Measurements from ENCODE around the gene FUZ.
A peak's percentile ranks its signal among the peaks of the same experiment; 100 is the strongest.

FUZ gene, protein sequence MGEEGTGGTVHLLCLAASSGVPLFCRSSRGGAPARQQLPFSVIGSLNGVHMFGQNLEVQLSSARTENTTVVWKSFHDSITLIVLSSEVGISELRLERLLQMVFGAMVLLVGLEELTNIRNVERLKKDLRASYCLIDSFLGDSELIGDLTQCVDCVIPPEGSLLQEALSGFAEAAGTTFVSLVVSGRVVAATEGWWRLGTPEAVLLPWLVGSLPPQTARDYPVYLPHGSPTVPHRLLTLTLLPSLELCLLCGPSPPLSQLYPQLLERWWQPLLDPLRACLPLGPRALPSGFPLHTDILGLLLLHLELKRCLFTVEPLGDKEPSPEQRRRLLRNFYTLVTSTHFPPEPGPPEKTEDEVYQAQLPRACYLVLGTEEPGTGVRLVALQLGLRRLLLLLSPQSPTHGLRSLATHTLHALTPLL

GRCh38 chr19:49812997-49813861 is at the start of gene FUZ:
Gene FUZ, minus strand, starts transcription at chr19:49813292. Its CDS starts 186 bp downstream, at chr19:49813106.
- DNase-seq (ENCODE audit: low spot score): peak; percentile 99

DNA sequence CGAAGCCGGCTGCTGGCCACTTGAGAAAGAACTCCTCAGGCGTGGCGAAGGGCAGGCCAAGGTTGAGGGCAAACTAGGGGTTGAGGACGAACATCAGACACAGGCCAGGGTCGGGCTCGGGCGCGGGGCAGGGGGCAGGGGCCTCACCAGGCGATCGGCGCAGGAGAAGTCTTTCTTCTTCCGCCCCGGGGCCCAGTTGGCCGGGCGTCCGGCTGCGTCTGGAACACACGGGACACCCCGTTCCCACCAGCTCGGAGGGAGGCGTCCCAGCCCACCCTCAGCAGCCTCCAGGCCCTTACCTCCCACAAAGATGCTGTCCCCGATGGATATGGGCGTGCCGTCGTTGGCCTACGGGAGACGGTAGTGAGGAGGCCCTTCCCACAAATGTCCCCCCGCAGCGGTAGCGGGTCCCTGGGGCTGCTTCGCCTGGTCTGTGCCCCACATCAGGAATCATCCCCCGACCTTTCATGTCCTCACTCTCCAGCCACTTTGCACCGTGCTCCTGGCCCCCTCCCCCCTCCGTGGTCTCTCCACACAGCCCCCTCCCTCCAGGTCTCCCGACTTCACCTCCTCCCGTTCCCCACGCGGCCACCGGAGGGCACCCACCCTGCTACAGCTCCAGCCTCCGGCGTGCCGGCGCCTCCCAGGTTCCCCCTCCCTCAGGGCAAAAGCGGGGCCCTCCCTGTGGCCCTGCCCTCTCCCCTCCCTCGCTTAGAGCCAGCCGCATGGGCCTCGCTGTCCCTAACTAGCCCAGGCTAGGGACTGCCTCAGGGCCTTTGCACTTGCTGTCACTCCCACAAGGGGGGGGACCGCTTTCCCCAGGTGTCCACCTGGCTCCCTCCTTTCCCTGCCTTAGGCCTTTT is 49.5 kb upstream of the FUZ start:
- no peak for DNase-seq (ENCODE audit: low spot score)

DNA sequence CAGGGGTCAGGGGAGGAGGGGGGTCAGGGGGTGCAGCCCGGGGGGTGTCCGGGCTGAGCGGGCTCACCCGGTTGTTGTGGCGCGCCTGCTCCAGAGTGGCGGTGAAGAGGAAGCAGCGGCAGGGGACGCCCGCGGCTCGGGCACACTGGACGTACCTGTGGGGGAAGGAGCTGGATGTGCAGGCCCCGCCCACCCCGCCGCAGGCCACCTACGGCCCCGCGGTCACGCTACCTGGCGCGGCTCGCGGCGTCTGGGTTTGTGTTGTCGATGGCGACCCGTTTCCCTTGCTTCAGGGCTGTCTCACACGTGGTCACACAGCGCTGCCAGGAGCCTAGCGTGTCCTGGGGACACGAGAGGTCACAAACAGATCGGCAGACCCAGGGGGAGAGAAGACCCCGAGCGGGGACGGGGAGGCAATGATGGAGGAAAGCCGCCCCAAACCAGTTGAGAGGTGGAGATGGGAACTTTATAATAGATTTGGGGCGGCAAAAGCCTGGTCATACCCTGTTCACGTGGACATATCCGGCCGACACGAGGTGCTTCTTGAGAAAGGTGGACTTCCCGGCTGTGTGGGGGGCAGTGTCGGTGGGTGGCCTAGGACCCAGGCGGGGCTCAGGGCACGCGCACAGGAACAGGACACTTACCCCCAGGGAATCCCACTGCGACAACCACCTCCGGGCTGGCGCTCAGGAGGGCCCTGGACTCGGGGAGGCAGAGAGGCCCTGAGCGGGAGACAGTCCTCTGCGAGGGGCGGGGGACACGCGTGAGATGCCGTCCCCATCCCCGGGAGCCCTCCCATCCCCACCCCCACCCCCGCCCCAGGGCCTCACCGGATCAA is 48.7 kb upstream of the FUZ start:
- no peak for DNase-seq (ENCODE audit: low spot score)

- peak; percentile 70 for DNase-seq (ENCODE audit: low spot score)
Measured at GRCh38 chr19:49861107-49861506, 48.0 kb upstream of the FUZ start.

- no peak for DNase-seq (ENCODE audit: low spot score)
Measured at GRCh38 chr19:49860336-49861102, 47.4 kb upstream of the FUZ start.

- no peak for DNase-seq (ENCODE audit: low spot score)
Measured at GRCh38 chr19:49859682-49860335, 46.7 kb upstream of the FUZ start.

GRCh38 chr19:49858088-49858985 is 45.2 kb upstream of the FUZ start:
- no peak for DNase-seq (ENCODE audit: low spot score)

DNA sequence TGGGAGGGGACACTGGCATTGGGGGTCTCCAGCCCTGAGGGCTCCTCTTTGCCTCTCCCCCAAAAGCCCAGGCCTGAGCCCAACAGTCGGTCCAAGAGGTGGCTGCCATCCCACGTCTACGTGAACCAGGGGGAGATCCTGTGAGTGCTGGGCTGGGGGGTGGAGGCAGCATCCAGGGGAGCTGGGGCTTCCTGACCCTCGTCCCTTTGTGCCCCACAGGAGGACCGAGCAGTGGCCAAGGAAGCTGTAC is 44.7 kb upstream of the FUZ start:
- no peak for DNase-seq (ENCODE audit: low spot score)

- DNase-seq (ENCODE audit: low spot score): peak; percentile 61
Measured at GRCh38 chr19:49857061-49857837, 44.2 kb upstream of the FUZ start.

- no peak for DNase-seq (ENCODE audit: low spot score)
Measured at GRCh38 chr19:49856574-49857021, 43.5 kb upstream of the FUZ start.

GRCh38 chr19:49855676-49856573 is 42.8 kb upstream of the FUZ start:
- peak; percentile 56 for DNase-seq (ENCODE audit: low spot score)

DNA sequence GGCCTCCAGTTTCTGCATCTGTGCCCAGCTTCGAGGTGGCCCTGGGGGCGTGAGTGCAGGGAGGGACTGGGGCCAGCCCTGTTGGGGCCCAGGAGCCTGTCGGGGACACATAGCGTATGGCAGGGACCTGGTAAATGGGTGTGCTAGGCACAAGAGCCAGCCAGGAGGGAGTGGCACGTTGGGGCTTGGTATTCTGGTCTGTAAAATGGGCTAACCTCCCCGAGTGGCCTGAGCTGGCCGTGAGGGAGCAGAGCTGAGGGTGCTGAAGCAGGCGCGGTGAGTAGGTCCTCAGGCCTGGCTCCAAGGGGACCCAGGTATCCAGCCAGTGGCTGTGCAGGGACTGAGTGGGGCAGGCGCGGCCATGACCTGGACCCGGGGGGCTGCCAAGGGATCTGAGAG is 42.2 kb upstream of the FUZ start:
- DNase-seq (ENCODE audit: low spot score): no peak

- DNase-seq (ENCODE audit: low spot score): no peak
Measured at GRCh38 chr19:49854378-49855263, 41.5 kb upstream of the FUZ start.

GRCh38 chr19:49853852-49854377 is 40.8 kb upstream of the FUZ start:
- no peak for DNase-seq (ENCODE audit: low spot score)

GRCh38 chr19:49852631-49853126 is 39.6 kb upstream of the FUZ start:
- no peak for DNase-seq (ENCODE audit: low spot score)
